Central memory CD8-positive, alpha-beta T cell (primary cell): ENCODE results near the gene MLYCD.
"Not testable (repeated sequence)": the region's sequence is repeated elsewhere in the genome, so short reads cannot be mapped to it uniquely, and the experiment has no call there.

Experiments
- ATAC-seq: fragments of 150-1000 bp; cut with Tn5 transposase; replicated peaks from 2 replicates; pipeline ENCODE4 v1.10.0; 2022; ENCODE audit warnings: mild to moderate bottlenecking, moderate FRiP score, moderate number of reproducible peaks; ENCODE audit not compliant: poor library complexity, severe bottlenecking; ENCODE audit errors: extremely low read depth
- DNase-seq, 2 donors: peaks; one replicate each; pipeline ENCODE4 v3.0.0; 2021; ENCODE audit warnings: low spot score in 2 of 2
- H3K27ac Mint-ChIP-seq: one replicate; pipeline ENCODE4 v1.8.0; 2022; ENCODE audit warnings: low read depth, mild to moderate bottlenecking, moderate library complexity, mixed read lengths
- H3K27me3 Mint-ChIP-seq: one replicate; pipeline ENCODE4 v1.8.0; 2022; ENCODE audit warnings: mixed read lengths
- H3K36me3 Mint-ChIP-seq: one replicate; pipeline ENCODE4 v1.8.0; 2022; ENCODE audit warnings: mild to moderate bottlenecking, moderate library complexity, mixed read lengths; ENCODE audit not compliant: insufficient read depth
- H3K4me1 Mint-ChIP-seq: one replicate; pipeline ENCODE4 v1.8.0; 2022; ENCODE audit warnings: mixed read lengths
- H3K4me3 Mint-ChIP-seq: one replicate; pipeline ENCODE4 v1.8.0; 2022; ENCODE audit warnings: mild to moderate bottlenecking, moderate library complexity, mixed read lengths
- H3K9me3 Mint-ChIP-seq: one replicate; pipeline ENCODE4 v1.8.0; 2022; ENCODE audit warnings: mixed read lengths

MLYCD gene

DNA sequence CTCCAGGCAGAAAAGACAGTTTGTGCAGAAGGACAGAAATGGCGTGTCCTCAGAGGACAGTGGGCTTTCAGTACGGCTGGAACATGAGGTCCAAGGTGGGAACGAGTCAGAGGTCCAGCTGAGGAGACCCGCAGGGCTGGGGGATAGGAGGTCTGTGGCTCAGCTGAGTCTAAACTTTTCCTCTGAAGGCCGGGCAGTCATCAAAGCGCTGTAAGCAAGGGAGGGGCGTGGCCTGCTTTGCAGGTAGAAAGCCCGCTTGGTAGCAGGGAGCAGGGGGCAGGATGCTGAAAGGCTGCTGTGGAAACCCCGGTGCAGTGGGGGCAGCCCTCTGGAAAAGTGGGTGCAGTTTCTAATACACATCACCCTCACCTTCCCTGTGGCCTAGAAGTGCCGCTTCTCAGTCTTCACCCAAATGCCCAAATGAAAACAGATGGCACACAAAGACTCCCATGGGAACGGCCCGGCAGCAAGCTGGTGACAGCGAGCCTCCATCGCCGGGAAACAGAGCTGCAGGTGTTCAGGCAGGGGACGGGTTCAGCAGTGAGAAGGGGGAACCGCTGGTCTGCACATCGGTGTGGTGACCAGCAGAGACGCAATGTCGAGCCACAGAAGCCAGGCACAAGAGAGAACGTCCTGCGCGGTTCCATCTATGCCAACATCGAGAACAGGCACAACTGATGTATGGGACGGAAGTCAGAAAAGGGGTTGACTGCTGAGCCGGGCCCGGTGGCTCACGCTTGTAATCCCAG is 41.9 kb downstream of the MLYCD start:
- Mint-ChIP-seq H3K27ac (peak overlapping the region; percentile 6), H3K4me3 (no peak overlapping the region), H3K27me3 (peaks cover 11% of the 10 kb centered on the region), H3K9me3 (no peaks in the 10 kb centered on the region), H3K36me3 (peaks cover 4% of the 10 kb centered on the region), H3K4me1 (no peaks in the 10 kb centered on the region)
- DNase-seq = no peak
- no peak for ATAC-seq

DNA sequence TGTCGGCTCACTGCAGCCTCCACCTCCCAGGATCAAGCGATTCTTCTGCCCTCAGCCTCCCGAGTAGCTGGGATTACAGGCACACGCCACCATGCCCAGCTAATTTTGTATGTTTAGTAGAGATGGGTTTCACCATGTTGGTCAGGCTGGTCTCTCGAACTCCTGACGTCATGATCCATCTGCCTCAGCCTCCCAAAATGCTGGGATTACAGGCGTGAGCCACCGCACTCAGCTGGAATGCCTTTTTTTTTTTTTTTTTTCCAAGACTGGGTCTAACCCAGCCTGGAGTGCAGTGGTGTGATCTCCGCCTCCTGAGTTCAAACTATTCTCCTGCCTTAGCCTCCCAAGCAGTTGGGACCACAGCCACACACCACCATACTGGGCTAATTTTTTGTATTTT is 42.6 kb downstream of the MLYCD start:
- H3K9me3 Mint-ChIP-seq, H3K27ac Mint-ChIP-seq, H3K4me1 Mint-ChIP-seq, H3K27me3 Mint-ChIP-seq, H3K4me3 Mint-ChIP-seq, ATAC-seq, H3K36me3 Mint-ChIP-seq, DNase-seq: not testable (repeated sequence)

DNA sequence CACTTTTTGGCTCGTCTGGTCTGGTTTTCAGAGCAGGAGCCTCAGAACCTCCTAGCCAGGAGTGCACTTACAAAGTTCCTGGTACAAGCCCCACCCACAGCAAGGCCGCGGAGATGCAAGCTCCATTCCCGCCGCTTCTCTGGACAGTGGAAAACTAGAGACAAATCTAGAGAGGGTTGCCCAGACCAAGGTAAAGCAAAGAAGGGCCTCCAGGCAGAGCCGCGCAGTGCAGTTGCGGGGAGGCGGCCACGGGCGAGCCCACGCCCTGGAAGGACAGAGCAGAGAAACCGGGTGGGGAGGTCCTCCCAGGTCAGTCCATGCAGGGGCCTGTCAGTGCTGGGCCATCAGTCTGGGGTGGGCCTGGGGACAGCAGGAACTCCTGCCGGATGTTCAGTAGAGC is 43.2 kb downstream of the MLYCD start:
- no peak overlapping the region for H3K27ac Mint-ChIP-seq
- DNase-seq (no peak), ATAC-seq (no peak)
- H3K4me1 Mint-ChIP-seq = no peaks in the 10 kb centered on the region
- H3K9me3 Mint-ChIP-seq = no peaks in the 10 kb centered on the region
- H3K27me3 Mint-ChIP-seq = peaks cover 2% of the 10 kb centered on the region
- peaks cover 3% of the 10 kb centered on the region for H3K36me3 Mint-ChIP-seq
- H3K4me3 Mint-ChIP-seq = no peak overlapping the region

DNA sequence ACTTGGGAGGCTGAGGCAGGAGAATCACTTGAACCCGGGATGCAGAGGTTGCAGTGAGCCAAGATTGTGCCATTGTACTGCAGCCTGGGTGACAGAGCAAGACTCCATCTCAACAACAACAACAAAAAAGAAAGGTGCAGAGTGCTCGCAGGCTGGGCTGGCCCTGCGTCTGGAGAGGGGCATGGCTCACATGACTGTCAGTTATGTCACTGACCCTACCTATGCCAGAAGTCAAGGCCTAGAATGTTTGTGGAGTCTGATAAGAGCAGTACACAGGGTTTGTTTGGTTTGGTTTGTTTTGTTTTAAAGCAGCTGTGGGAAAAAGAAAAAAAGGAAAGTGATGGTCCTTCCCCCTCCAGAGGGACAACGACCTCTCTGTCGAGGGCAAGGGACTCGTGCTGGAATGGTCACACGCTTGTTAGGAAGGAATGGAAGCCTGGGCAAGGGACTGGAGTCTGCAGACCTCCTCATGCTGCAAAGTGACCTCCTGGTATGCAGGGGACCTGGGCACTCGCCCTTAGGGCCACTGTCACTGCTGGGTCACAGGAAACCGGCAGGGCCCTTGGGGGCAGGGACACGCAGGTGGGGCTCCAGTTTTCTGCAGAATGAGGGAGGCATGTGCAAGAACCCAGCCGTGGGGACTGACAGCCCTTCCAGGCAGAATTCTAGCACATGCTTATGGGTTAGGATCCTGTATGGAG is 44.0 kb downstream of the MLYCD start:
- DNase-seq = no peak
- no peak overlapping the region for H3K27ac Mint-ChIP-seq
- H3K36me3 Mint-ChIP-seq = no peaks in the 10 kb centered on the region
- H3K27me3 Mint-ChIP-seq = no peaks in the 10 kb centered on the region
- no peak for ATAC-seq
- no peaks in the 10 kb centered on the region for H3K9me3 Mint-ChIP-seq
- H3K4me3 Mint-ChIP-seq = no peak overlapping the region
- H3K4me1 Mint-ChIP-seq = no peaks in the 10 kb centered on the region

DNA sequence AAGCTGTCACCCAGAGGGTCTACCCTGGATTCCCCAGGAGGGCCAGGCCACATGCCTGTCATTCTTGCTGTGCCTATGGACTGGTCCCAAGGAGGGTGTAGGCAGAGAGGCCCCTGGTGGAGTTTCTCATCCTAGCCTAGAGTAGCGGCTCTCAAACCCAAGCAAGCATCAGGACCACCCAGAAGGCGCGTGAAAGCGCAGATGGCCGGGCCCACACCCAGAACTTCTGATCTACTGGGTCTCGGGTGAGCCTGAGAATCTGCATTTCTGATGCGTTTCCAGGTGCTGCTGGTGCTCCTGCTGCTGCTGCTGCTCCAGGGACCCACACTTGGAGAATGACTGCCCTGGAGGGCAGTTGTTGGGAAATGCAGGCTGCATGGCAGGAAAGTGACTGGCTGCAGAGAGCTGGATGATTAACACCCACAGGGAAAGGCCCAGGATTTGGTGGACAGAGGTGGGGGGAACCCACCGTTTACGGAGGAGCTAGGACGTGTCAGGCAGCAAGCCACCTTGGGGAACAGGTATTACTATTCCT is 44.7 kb downstream of the MLYCD start:
- Mint-ChIP-seq H3K27me3 (no peaks in the 10 kb centered on the region), H3K9me3 (no peaks in the 10 kb centered on the region), H3K27ac (no peak overlapping the region), H3K4me1 (no peaks in the 10 kb centered on the region), H3K4me3 (no peak overlapping the region), H3K36me3 (no peaks in the 10 kb centered on the region)
- ATAC-seq (no peak), DNase-seq (no peak)

DNA sequence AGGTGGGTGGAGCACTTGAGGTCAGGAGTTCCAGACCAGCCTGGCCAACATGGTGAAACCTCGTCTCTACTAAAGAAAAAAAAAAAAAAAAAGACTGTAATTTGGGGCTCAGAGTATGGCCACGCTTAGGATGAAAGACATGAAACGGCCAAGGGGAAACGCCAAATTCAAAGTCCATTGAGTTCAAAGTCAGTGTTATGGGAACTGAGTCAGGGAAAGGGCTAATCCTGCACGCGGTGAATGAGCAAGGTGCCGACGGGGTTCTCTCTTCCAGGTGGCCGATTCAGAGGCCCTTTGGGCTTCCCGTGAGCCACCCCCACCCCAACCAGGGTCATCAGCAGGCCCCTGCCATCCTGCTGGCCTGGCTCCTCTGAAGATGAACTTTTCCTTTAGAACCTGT is 46.7 kb downstream of the MLYCD start:
- H3K9me3 Mint-ChIP-seq = no peaks in the 10 kb centered on the region

DNA sequence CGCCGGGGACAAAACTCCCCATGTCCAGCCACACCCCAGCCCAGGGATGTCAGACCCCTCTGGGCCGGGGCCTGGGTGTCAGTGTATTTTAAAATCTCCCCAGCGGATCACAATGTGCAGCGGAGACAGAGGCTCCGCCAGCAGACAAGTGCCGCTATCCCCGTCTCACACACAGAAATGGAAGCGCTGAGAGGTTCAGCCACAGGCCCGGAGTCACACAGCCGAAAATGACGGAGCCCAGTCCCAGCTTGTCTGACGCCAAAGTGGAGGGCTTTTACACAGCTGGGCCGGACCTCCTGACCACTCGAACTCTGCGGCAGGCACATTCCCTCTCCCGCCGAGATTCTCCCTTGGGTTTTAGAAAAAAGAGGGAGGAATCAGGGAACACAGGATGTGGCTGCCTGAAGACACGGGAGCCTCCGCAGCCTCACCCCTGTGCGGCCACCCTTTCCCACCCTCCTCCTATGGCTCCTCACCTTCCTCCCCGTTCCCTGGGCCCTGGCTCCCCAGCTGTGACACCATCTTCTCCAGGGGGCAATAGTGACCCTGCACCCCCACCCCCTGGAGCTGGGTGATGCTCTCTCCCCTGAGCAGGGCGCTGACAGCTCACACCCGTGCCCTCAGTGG is 47.4 kb downstream of the MLYCD start:
- H3K27me3 Mint-ChIP-seq = no peaks in the 10 kb centered on the region
- no peak for ATAC-seq
- no peak overlapping the region for H3K27ac Mint-ChIP-seq
- no peaks in the 10 kb centered on the region for H3K4me1 Mint-ChIP-seq
- no peaks in the 10 kb centered on the region for H3K36me3 Mint-ChIP-seq
- DNase-seq = no peak
- H3K4me3 Mint-ChIP-seq = no peak overlapping the region
- H3K9me3 Mint-ChIP-seq = no peaks in the 10 kb centered on the region

More for the DNA sequence above, 46.7 kb downstream of the MLYCD start:
- DNase-seq = no peak
- H3K4me1 Mint-ChIP-seq = no peaks in the 10 kb centered on the region
- no peak for ATAC-seq
- no peaks in the 10 kb centered on the region for H3K27me3 Mint-ChIP-seq
- H3K4me3 Mint-ChIP-seq = no peak overlapping the region
- no peaks in the 10 kb centered on the region for H3K36me3 Mint-ChIP-seq
- no peak overlapping the region for H3K27ac Mint-ChIP-seq

DNA sequence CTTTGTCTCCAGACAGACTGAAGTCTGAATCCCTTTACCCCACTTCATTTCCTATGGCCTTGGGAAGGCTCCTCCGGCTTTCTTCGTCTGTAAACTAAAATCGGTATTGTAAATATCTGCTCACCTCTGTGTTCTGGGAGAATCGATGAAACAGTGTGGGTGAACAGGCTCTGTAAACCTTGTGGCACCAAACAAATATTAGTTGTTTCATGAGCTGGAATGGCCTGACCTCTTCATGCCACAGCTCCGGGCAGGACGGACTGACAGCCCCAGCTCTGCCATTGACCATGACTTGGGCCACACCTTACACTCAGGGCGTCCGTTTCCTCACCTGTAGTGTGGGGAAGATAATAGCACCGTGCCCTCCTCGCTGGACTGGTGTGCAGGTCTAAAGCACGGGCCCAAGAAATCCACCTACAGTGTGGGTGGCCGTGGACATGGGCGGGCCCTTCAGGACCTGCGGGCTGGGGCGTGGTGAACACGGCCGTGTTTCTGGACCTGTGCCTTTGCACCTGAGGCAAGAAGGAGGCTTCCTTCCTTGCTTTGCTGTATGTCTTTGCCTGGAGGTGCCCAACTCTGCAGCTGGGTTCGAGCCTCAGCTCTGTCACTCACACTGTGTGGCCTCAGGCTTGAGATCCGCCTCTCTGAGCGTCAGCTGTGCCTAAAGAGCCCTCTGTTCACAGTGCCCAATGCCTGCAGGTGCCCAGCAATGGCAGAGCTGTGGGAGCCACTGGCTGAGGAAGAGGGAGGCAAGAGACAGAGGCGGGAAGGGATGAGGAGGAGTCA is 48.1 kb downstream of the MLYCD start:
- ATAC-seq (no peak), DNase-seq (no peak)
- H3K4me3 Mint-ChIP-seq = no peak overlapping the region
- no peaks in the 10 kb centered on the region for H3K36me3 Mint-ChIP-seq
- no peaks in the 10 kb centered on the region for H3K27me3 Mint-ChIP-seq
- H3K27ac Mint-ChIP-seq = no peak overlapping the region
- no peaks in the 10 kb centered on the region for H3K4me1 Mint-ChIP-seq
- H3K9me3 Mint-ChIP-seq = no peaks in the 10 kb centered on the region

DNA sequence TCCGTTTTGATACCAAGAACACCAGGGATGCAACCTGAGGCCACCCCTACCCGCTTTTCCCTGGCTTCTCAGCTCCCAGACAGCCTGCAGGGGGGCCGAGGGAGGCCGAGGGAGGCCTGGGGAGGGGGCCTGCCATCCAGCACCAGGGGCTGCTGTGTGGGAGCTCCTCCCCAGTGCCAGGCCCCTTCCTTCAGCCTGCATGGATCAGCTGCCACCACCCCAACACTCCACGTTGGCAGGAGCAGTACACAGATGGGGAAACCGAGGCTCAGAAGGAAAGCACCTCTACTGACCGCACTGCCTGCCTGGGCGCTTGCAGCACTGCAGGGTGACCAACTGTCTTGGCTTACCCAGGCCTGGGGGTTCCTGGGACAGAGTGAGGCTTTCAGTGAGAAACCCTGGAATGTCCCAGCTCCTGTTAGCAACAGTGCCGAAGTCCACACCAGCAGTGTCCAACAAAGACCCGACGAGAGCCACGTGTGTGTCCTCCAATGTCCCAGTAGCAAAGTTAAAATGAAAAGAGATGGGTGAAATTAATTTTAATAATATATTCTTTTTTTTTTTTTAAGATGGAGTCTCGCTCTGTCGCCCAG is 48.8 kb downstream of the MLYCD start:
- no peaks in the 10 kb centered on the region for H3K36me3 Mint-ChIP-seq

DNA sequence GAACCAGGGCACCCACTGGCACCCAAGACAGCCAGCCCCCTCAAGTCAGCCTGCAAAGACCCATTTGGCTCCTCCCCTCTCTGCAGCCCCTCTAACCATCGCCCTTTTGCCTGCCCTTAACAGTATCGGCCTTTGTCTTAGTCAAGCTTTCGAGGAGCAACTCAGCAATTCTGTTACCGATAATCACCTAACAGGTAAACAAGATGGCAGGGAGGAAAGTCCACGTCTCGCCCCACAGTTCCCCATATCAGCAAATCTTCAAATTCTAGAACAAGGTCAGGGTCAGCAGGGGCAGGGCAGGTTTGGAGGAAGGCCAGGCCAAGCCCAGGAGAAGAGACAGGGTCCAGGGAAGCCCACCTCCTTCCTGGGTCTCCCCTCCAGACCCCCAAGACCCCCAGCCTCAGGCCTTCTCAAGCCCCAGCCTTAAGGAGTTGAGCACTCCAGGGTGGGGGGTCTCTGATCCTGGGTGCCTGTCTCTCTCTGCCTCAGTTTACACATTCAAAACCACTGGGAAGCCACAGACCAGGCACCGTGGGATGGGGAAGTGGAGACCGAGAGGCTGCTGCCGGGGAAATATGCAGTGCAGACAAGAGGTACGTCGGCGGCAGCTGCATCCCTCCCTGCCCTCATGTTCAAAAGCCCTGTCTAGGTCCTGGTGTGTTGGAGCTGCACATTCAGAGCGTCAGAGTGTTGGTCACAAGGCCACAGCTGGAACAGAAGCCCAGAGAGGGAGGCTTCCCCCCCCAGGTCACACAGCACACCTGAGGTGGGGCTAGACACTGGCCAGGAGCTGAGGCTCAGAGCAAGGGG is 50.2 kb downstream of the MLYCD start:
- H3K27me3 Mint-ChIP-seq = peaks cover 2% of the 10 kb centered on the region
- H3K4me1 Mint-ChIP-seq = no peaks in the 10 kb centered on the region
- H3K9me3 Mint-ChIP-seq = no peaks in the 10 kb centered on the region
- no peak overlapping the region for H3K4me3 Mint-ChIP-seq
- H3K27ac Mint-ChIP-seq = no peak overlapping the region
- DNase-seq (no peak), ATAC-seq (no peak)
- no peaks in the 10 kb centered on the region for H3K36me3 Mint-ChIP-seq

More for the DNA sequence above, 48.8 kb downstream of the MLYCD start:
- ATAC-seq (no peak), DNase-seq (no peak)
- Mint-ChIP-seq H3K9me3 (no peaks in the 10 kb centered on the region), H3K27me3 (no peaks in the 10 kb centered on the region), H3K4me1 (no peaks in the 10 kb centered on the region), H3K4me3 (no peak overlapping the region), H3K27ac (no peak overlapping the region)

DNA sequence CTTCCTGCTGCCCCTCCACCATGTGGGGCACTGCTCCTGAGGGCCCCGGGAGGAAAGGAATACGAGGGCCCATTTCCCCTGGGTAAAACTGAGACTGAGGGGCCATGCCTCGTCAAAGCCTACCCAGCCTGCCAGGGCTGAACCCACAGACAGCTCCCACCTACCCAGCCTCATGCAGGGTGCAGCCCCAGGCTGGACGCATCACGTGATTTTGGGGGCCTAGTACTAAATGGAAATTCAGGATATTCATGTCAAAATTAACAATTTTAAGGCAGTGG is 50.7 kb downstream of the MLYCD start:
- H3K9me3 Mint-ChIP-seq = no peaks in the 10 kb centered on the region
- DNase-seq = no peak
- H3K27ac Mint-ChIP-seq = no peak overlapping the region
- H3K4me1 Mint-ChIP-seq = no peaks in the 10 kb centered on the region
- H3K4me3 Mint-ChIP-seq = no peak overlapping the region
- H3K27me3 Mint-ChIP-seq = peaks cover 7% of the 10 kb centered on the region
- no peaks in the 10 kb centered on the region for H3K36me3 Mint-ChIP-seq
- ATAC-seq = no peak
